HepG2 (cell line): ENCODE data around the gene MBTPS2.

Experiments used
- TCF12 ChIP-seq, 2 experiments: fragments of 450-650 bp in 1 of 2; sonication (generic) in 1 of 2; formaldehyde crosslinking in 1 of 2; IDR thresholded peaks; 2 replicates each; pipeline versions ENCODE4 v1.6.1 to v1.8.0; 2017 to 2022; ENCODE audit warnings: antibody characterized with exemption in 1 of 2, mild to moderate bottlenecking in 1 of 2, missing genetic modification reagents in 1 of 2, moderate library complexity in 1 of 2
- TF ChIP-seq, protein P1 (sequence below): sonication (generic); formaldehyde crosslinking; IDR thresholded peaks from 2 replicates; pipeline ENCODE4 v1.8.1; 2023; ENCODE audit warnings: mild to moderate bottlenecking, inconsistent platforms, moderate library complexity, missing genetic modification reagents, borderline replicate concordance

DNA sequence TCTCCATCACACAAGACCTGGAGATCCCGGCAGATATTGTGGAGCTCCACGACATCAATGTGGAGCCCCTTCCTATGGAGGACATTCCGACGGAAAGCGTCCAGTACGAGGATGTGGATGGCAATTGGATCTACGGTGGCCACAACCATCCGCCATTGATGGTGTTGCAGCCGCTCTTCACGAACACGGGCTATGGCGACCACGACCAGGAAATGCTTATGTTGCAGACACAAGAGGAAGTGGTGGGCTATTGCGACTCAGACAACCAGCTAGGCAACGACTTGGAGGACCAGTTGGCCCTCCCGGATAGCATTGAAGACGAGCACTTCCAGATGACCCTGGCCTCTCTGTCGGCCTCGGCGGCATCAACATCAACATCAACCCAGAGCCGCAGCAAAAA, 17.1 kb downstream of the MBTPS2 start:
- TF ChIP-seq, protein P1, sequence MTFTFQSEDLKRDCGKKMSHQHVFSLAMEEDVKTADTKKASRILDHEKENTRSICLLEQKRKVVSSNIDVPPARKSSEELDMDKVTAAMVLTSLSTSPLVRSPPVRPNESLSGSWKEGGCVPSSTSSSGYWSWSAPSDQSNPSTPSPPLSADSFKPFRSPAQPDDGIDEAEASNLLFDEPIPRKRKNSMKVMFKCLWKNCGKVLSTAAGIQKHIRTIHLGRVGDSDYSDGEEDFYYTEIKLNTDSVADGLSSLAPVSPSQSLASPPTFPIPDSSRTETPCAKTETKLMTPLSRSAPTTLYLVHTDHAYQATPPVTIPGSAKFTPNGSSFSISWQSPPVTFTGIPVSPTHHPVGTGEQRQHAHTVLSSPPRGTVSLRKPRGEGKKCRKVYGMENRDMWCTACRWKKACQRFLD (CRISPR knock-in tag), result no peak
- TF ChIP-seq TCF12 (IDR thresholded peaks at IDR 0.05), result no peak
- no peak for TF ChIP-seq TCF12 (CRISPR knock-in tag; IDR thresholded peaks at IDR 0.05)
